H9 (cell line): Measurements from ENCODE around the gene ERCC8. TPM values are rescaled to one million over a fixed set of nuclear protein-coding genes. Genes with fewer than 3 reads are reported as not detected.
A peak's percentile ranks its signal among the peaks of the same experiment; 100 is the strongest.

Experiments used
- DNase-seq: peaks from one replicate; pipeline ENCODE4 v3.0.0-alpha.2; 2017
- H2AFZ ChIP-seq: one replicate; pipeline ENCODE4 v1.6.1; 2013; ENCODE audit warnings: mild to moderate bottlenecking, low read length, control low read depth, moderate library complexity
- H2AK5ac ChIP-seq: 2 replicates; pipeline ENCODE4 v1.6.1; 2013; ENCODE audit warnings: low read length, control low read depth, mixed read lengths; ENCODE audit not compliant: insufficient read length
- H2BK120ac ChIP-seq: one replicate; pipeline ENCODE4 v1.6.1; 2013; ENCODE audit warnings: low read depth, mild to moderate bottlenecking, low read length, control low read depth, inconsistent platforms; ENCODE audit not compliant: poor library complexity, severe bottlenecking
- H2BK12ac ChIP-seq: 2 replicates; pipeline ENCODE4 v1.6.1; 2013; ENCODE audit warnings: low read length, control low read depth, mixed read lengths, low read depth; ENCODE audit not compliant: insufficient read length
- H2BK15ac ChIP-seq: 2 replicates; pipeline ENCODE4 v1.6.1; 2013; ENCODE audit warnings: low read depth, low read length, control low read depth
- H2BK20ac ChIP-seq: one replicate; pipeline ENCODE4 v1.6.1; 2013; ENCODE audit warnings: low read depth, mild to moderate bottlenecking, low read length, control low read depth, inconsistent platforms; ENCODE audit not compliant: poor library complexity, severe bottlenecking
- H2BK5ac ChIP-seq: 2 replicates; pipeline ENCODE4 v1.6.1; 2013; ENCODE audit warnings: low read length, control low read depth, mixed read lengths; ENCODE audit not compliant: insufficient read length
- H3K14ac ChIP-seq: 2 replicates; pipeline ENCODE4 v1.6.1; 2013; ENCODE audit warnings: low read length, control low read depth; ENCODE audit not compliant: insufficient read depth
- H3K18ac ChIP-seq: 2 replicates; pipeline ENCODE4 v1.6.1; 2013; ENCODE audit warnings: low read depth, mild to moderate bottlenecking, mixed read lengths, low read length, control low read depth; ENCODE audit not compliant: insufficient read length
- H3K23ac ChIP-seq: 2 replicates; pipeline ENCODE4 v1.6.1; 2013; ENCODE audit warnings: low read length, control low read depth, mixed read lengths, low read depth; ENCODE audit not compliant: insufficient read length
- H3K23me2 ChIP-seq: 2 replicates; pipeline ENCODE4 v1.6.1; 2013; ENCODE audit warnings: low read depth, mild to moderate bottlenecking, mixed read lengths, low read length, control low read depth; ENCODE audit not compliant: insufficient read length, poor library complexity, severe bottlenecking
- H3K27ac ChIP-seq: 2 replicates; pipeline ENCODE4 v1.5.1; 2013; ENCODE audit warnings: low read length, control low read depth, mixed read lengths, low read depth; ENCODE audit not compliant: insufficient read length
- H3K27me3 ChIP-seq: 2 replicates; pipeline ENCODE4 v1.6.1; 2013; ENCODE audit warnings: low read length, control low read depth, inconsistent platforms; ENCODE audit not compliant: insufficient read depth
- H3K4ac ChIP-seq: 2 replicates; pipeline ENCODE4 v1.6.1; 2013; ENCODE audit warnings: low read depth, mild to moderate bottlenecking, control low read depth, inconsistent platforms, low read length, moderate library complexity
- H3K4me1 ChIP-seq: 2 replicates; pipeline ENCODE4 v1.6.1; 2013; ENCODE audit warnings: low read length, control low read depth, inconsistent platforms; ENCODE audit not compliant: insufficient read depth
- H3K4me2 ChIP-seq: 2 replicates; pipeline ENCODE4 v1.6.1; 2013; ENCODE audit warnings: low read length, control low read depth, mixed read lengths; ENCODE audit not compliant: insufficient read length, insufficient read depth
- H3K56ac ChIP-seq: 2 replicates; pipeline ENCODE4 v1.6.1; 2013; ENCODE audit warnings: low read depth, mild to moderate bottlenecking, mixed read lengths, low read length, control low read depth; ENCODE audit not compliant: insufficient read length
- H3K79me1 ChIP-seq: 2 replicates; pipeline ENCODE4 v1.6.1; 2013; ENCODE audit warnings: low read depth, mild to moderate bottlenecking, moderate library complexity, low read length, control low read depth, inconsistent platforms; ENCODE audit not compliant: insufficient read depth, poor library complexity, severe bottlenecking
- H3K79me2 ChIP-seq: 2 replicates; pipeline ENCODE4 v1.6.1; 2013; ENCODE audit warnings: low read length, control low read depth, inconsistent platforms; ENCODE audit not compliant: insufficient read depth
- H3K9ac ChIP-seq: 2 replicates; pipeline ENCODE4 v1.6.1; 2013; ENCODE audit warnings: low read length, control low read depth, mixed read lengths; ENCODE audit not compliant: insufficient read length; ENCODE audit errors: extremely low read depth
- H3K9me3 ChIP-seq: one replicate; pipeline ENCODE4 v1.6.1; 2013; ENCODE audit warnings: low read depth, low read length, inconsistent platforms; ENCODE audit not compliant: control insufficient read depth
- H3T11ph ChIP-seq: one replicate; pipeline ENCODE4 v1.6.1; 2013; ENCODE audit warnings: mild to moderate bottlenecking, low read length, control low read depth, inconsistent platforms
- H4K20me1 ChIP-seq: one replicate; pipeline ENCODE4 v1.6.1; 2013; ENCODE audit not compliant: control insufficient read depth, insufficient read length, insufficient read depth
- H4K5ac ChIP-seq: 2 replicates; pipeline ENCODE4 v1.6.1; 2013; ENCODE audit warnings: low read depth, mild to moderate bottlenecking, mixed read lengths, low read length, control low read depth; ENCODE audit not compliant: insufficient read length
- H4K8ac ChIP-seq: replicated peaks from 2 replicates; pipeline ENCODE4 v1.6.1; 2013; ENCODE audit warnings: low read length, control low read depth, mixed read lengths, low read depth; ENCODE audit not compliant: insufficient read length
- H4K91ac ChIP-seq: 2 replicates; pipeline ENCODE4 v1.6.1; 2013; ENCODE audit warnings: low read depth, mild to moderate bottlenecking, moderate library complexity, mixed read lengths, low read length, control low read depth; ENCODE audit not compliant: insufficient read length
- H3K27ac Mint-ChIP-seq, 3 experiments: 2 replicates in 2 of 3; 3 replicates in 1 of 3; pipeline ENCODE4 v1.8.0; 2020 to 2021; ENCODE audit warnings: mixed read lengths in 3 of 3, mild to moderate bottlenecking in 1 of 3, moderate library complexity in 1 of 3
- H3K27me3 Mint-ChIP-seq: 2 replicates; pipeline ENCODE4 v1.8.0; 2021; ENCODE audit warnings: low read depth, mild to moderate bottlenecking, moderate library complexity, mixed read lengths
- H3K36me3 Mint-ChIP-seq, 3 experiments: 2 replicates in 2 of 3; 3 replicates in 1 of 3; pipeline ENCODE4 v1.8.0; 2020 to 2021; ENCODE audit warnings: low read depth in 3 of 3, mixed read lengths in 3 of 3; ENCODE audit not compliant: insufficient read depth in 1 of 3
- H3K4me1 Mint-ChIP-seq, 2 experiments: 2 replicates each; pipeline ENCODE4 v1.8.0; 2020; ENCODE audit warnings: mixed read lengths in 2 of 2
- H3K4me3 Mint-ChIP-seq, 2 experiments: 2 replicates in 1 of 2; 3 replicates in 1 of 2; pipeline ENCODE4 v1.8.0; 2020 to 2021; ENCODE audit warnings: mild to moderate bottlenecking in 2 of 2, mixed read lengths in 2 of 2, moderate library complexity in 1 of 2
- H3K9me3 Mint-ChIP-seq, 2 experiments: 2 replicates in 1 of 2; 3 replicates in 1 of 2; pipeline ENCODE4 v1.8.0; 2020; ENCODE audit warnings: mild to moderate bottlenecking in 2 of 2, mixed read lengths in 2 of 2, moderate library complexity in 1 of 2
- CTCF ChIP-seq: fragments of 200-600 bp; sonication (generic); conservative IDR thresholded peaks from 3 replicates; pipeline ENCODE4 v1.8.0; 2021; ENCODE audit warnings: antibody characterized with exemption, mild to moderate bottlenecking
- WGBS: extraction: QIAGEN DNeasy Blood & Tissue Kit; methylation state at CpG from one replicate; pipeline ENCODE4 v1.1.7; 2013; ENCODE audit warnings: missing lambda C conversion rate, low lambda C conversion rate, mixed read lengths; ENCODE audit not compliant: insufficient read length; ENCODE audit errors: extremely low coverage; 5-methylcytosine and 5-hydroxymethylcytosine counted together
- long read RNA-seq: library from polyadenylated mRNA; unstranded; transcript quantifications from one replicate; pipeline ENCODE4 v2.0.0, GENCODE V29; 2020
- total RNA-seq: library from RNA; stranded (reverse); gene quantifications from 2 replicates; pipeline ENCODE4 v1.2.1, GENCODE V29; 2021

Gene ERCC8
- 17.9 and 18.0 TPM in 2 replicates for total RNA-seq
- long read RNA-seq, transcript ERCC8-201 (12 exons, 2,017 nt) = major isoform, 67 of 131 reads
- long read RNA-seq, partial matches to known transcripts = 21 of 131 reads
- long read RNA-seq, other reads (novel, unspliced or antisense) = 41 of 131 reads

GRCh38 chr5:60944904-60945812, at the start of gene ERCC8, which contains the start of gene NDUFAF2:
ERCC8 (minus strand) TSS chr5:60945070; CDS start chr5:60945008, 62 bp downstream.
NDUFAF2 (plus strand) TSS chr5:60945205; CDS start chr5:60945256, 51 bp downstream.
- H3K4me1 Mint-ChIP-seq = peaks cover 4 to 7% of the 10 kb centered on the region in 2 experiments; a peak in 3 of 4 replicates
- peak within 1 kb of the TSS; percentile 62; the same call in 1 of the 2 replicates for H3K14ac ChIP-seq
- H2BK120ac ChIP-seq = no peak within 1 kb of the TSS
- H3K27ac ChIP-seq = no peak within 1 kb of the TSS
- H2AK5ac ChIP-seq = no peak within 1 kb of the TSS
- no peak within 1 kb of the TSS for H2BK5ac ChIP-seq
- H3K4ac ChIP-seq = no peak within 1 kb of the TSS
- no peak within 1 kb of the TSS for H4K91ac ChIP-seq
- no peak within 1 kb of the TSS for H2BK12ac ChIP-seq
- H4K8ac ChIP-seq = no peak within 1 kb of the TSS
- no peaks in the 10 kb centered on the region for H3K79me1 ChIP-seq
- H3K23me2 ChIP-seq = peaks cover 17% of the 10 kb centered on the region
- H2AFZ ChIP-seq = peak within 1 kb of the TSS; percentile 96
- H3K27me3 ChIP-seq = no peaks in the 10 kb centered on the region
- no peaks in the 10 kb centered on the region for H4K20me1 ChIP-seq
- no CpG with 5 or more reads among the region's 64 CpGs for WGBS
- no peak within 1 kb of the TSS for H3K4me3 Mint-ChIP-seq
- no peak within 1 kb of the TSS for H3T11ph ChIP-seq
- peaks cover 10% of the 10 kb centered on the region for H3K27me3 Mint-ChIP-seq
- H3K18ac ChIP-seq = peak within 1 kb of the TSS; percentile 63
- no peak within 1 kb of the TSS for H3K56ac ChIP-seq
- no peak for TF ChIP-seq CTCF
- no peaks in the 10 kb centered on the region; a peak in 1 of 5 replicates for H3K9me3 Mint-ChIP-seq
- no peak within 1 kb of the TSS for H3K23ac ChIP-seq
- peak within 1 kb of the TSS; percentile 82 for H3K4me2 ChIP-seq
- H2BK15ac ChIP-seq = no peak within 1 kb of the TSS
- H3K9me3 ChIP-seq = no peaks in the 10 kb centered on the region
- H3K9ac ChIP-seq = peak within 1 kb of the TSS; percentile 90
- no peak within 1 kb of the TSS for H4K5ac ChIP-seq
- H2BK20ac ChIP-seq = no peak within 1 kb of the TSS
- no peak within 1 kb of the TSS; a peak in 1 of 7 replicates for H3K27ac Mint-ChIP-seq
- H3K79me2 ChIP-seq = peaks cover 7% of the 10 kb centered on the region; the same call in 1 of the 2 replicates
- peaks cover 3% of the 10 kb centered on the region; the same call in 1 of the 2 replicates for H3K4me1 ChIP-seq
- peaks cover 0 to 11% (median 6%) of the 10 kb centered on the region in 3 experiments; a peak in 5 of 7 replicates for H3K36me3 Mint-ChIP-seq
- peak; percentile 93 for DNase-seq
